ENCODE data around the gene FRMD4A. TPM values are rescaled to one million over a fixed set of nuclear protein-coding genes. Genes with fewer than 3 reads are reported as not detected.

FRMD4A gene
- total RNA-seq, 1 experiment from 2014 or later = 18.3 TPM

GRCh38 chr10:14366760-14367159 lies 36.0 kb upstream of the FRMD4A start:
- no peaks in the 10 kb centered on the region for H3K79me2 ChIP-seq (ENCODE audit: low read depth)
- no peaks in the 10 kb centered on the region for H3F3A ChIP-seq (ENCODE audit: insufficient read depth, low read depth)
- no peaks in the 10 kb centered on the region for H3K9me3 ChIP-seq (ENCODE audit: insufficient read depth, low read depth)
- TF ChIP-seq EZH2 (IDR thresholded peaks at IDR 0.05; ENCODE audit: low read depth) = no peak
- TF ChIP-seq CTCF (conservative IDR thresholded peaks at IDR 0.05) = no peak
- H3K27ac ChIP-seq = no peak overlapping the region
- H3K4me2 ChIP-seq = no peak overlapping the region
- CTCF ChIA-PET = no interaction called here
- intact Hi-C loops (cut with micrococcal nuclease; ENCODE audit: unreplicated experiment) = no loop called here
- H2AFZ ChIP-seq = no peak overlapping the region
- H3K9me2 ChIP-seq (ENCODE audit: insufficient read depth) = no peaks in the 10 kb centered on the region
- no peaks in the 10 kb centered on the region for H3K36me3 ChIP-seq (ENCODE audit: low read depth)
- no TSS peak for BruUV-seq (replicated peaks)
- no peak for DNase-seq
- POLR2A ChIA-PET (ENCODE audit: unreplicated experiment) = no interaction called here
- H3K4me1 ChIP-seq (replicated peaks; ENCODE audit: insufficient read depth) = no peaks in the 10 kb centered on the region
- H3K4me3 ChIP-seq = no peak overlapping the region
- H3K27me3 ChIP-seq (ENCODE audit: insufficient read depth, low read depth) = peaks cover 65% of the 10 kb centered on the region
- H4K20me1 ChIP-seq (ENCODE audit: insufficient read depth) = no peaks in the 10 kb centered on the region

GRCh38 chr10:14365266-14365665 lies 34.5 kb upstream of the FRMD4A start:
- no peaks in the 10 kb centered on the region for H3F3A ChIP-seq (ENCODE audit: insufficient read depth, low read depth)
- BruUV-seq (replicated peaks) = no TSS peak
- H3K4me2 ChIP-seq = no peak overlapping the region
- H3K9me2 ChIP-seq (ENCODE audit: insufficient read depth) = no peaks in the 10 kb centered on the region
- no peak overlapping the region for H2AFZ ChIP-seq
- H3K9me3 ChIP-seq (ENCODE audit: insufficient read depth, low read depth) = no peaks in the 10 kb centered on the region
- ChIA-PET POLR2A (ENCODE audit: unreplicated experiment) (no interaction called here), CTCF (no interaction called here)
- no peaks in the 10 kb centered on the region for H3K4me1 ChIP-seq (replicated peaks; ENCODE audit: insufficient read depth)
- peaks cover 64% of the 10 kb centered on the region for H3K27me3 ChIP-seq (ENCODE audit: insufficient read depth, low read depth)
- DNase-seq = no peak
- TF ChIP-seq EZH2 (IDR thresholded peaks at IDR 0.05; ENCODE audit: low read depth) (no peak), CTCF (conservative IDR thresholded peaks at IDR 0.05) (no peak)
- H3K27ac ChIP-seq = no peak overlapping the region
- intact Hi-C loops (cut with micrococcal nuclease; ENCODE audit: unreplicated experiment) = no loop called here
- H3K4me3 ChIP-seq = no peak overlapping the region
- no peaks in the 10 kb centered on the region for H3K36me3 ChIP-seq (ENCODE audit: low read depth)
- H4K20me1 ChIP-seq (ENCODE audit: insufficient read depth) = no peaks in the 10 kb centered on the region
- H3K79me2 ChIP-seq (ENCODE audit: low read depth) = no peaks in the 10 kb centered on the region

GRCh38 chr10:14362104-14362503 lies 31.4 kb upstream of the FRMD4A start:
- Histone ChIP-seq H3K27me3 (ENCODE audit: insufficient read depth, low read depth) (peaks cover 70% of the 10 kb centered on the region), H3K36me3 (ENCODE audit: low read depth) (no peaks in the 10 kb centered on the region), H3K9me3 (ENCODE audit: insufficient read depth, low read depth) (no peaks in the 10 kb centered on the region), H3K4me2 (no peak overlapping the region), H2AFZ (no peak overlapping the region), H3K79me2 (ENCODE audit: low read depth) (no peaks in the 10 kb centered on the region), H3K4me3 (no peak overlapping the region), H3K9me2 (ENCODE audit: insufficient read depth) (no peaks in the 10 kb centered on the region), H3F3A (ENCODE audit: insufficient read depth, low read depth) (no peaks in the 10 kb centered on the region), H3K4me1 (replicated peaks; ENCODE audit: insufficient read depth) (no peaks in the 10 kb centered on the region), H4K20me1 (ENCODE audit: insufficient read depth) (no peaks in the 10 kb centered on the region), H3K27ac (no peak overlapping the region)
- intact Hi-C loops (cut with micrococcal nuclease; ENCODE audit: unreplicated experiment) = no loop called here
- no TSS peak for BruUV-seq (replicated peaks)
- DNase-seq = no peak
- POLR2A ChIA-PET (ENCODE audit: unreplicated experiment) = no interaction called here
- CTCF ChIA-PET = no interaction called here
- TF ChIP-seq EZH2 (IDR thresholded peaks at IDR 0.05; ENCODE audit: low read depth) (no peak), CTCF (conservative IDR thresholded peaks at IDR 0.05) (no peak)
